PC-3 (cell line): Measurements from ENCODE around the gene MELK. TPM values are rescaled to one million over a fixed set of nuclear protein-coding genes. Genes with fewer than 3 reads are reported as not detected.
"Not testable (repeated sequence)": the region's sequence is repeated elsewhere in the genome, so short reads cannot be mapped to it uniquely, and the experiment has no call there.

Experiments
- ATAC-seq: fragments of 200-7000 bp; cut with Tn5 transposase; 2 replicates; pipeline ENCODE4 v1.9.1; 2020; ENCODE audit warnings: mild to moderate bottlenecking, moderate library complexity
- BruUV-seq: library from RNA; stranded (reverse); fragments of 400-500 nt; replicated peaks from 2 replicates; lab custom pipeline; 2021; lab: Mats Ljungman, UMichigan
- CTCF ChIA-PET: fragments of 300-600 bp; sonication (Branson Sonifier 250); formaldehyde crosslinking; loops from one replicate; lab custom pipeline; 2022; ENCODE audit warnings: antibody characterized with exemption; lab: Charles Lee
- POLR2A ChIA-PET: fragments of 300-600 bp; sonication (Branson Sonifier 250); formaldehyde crosslinking; loops from one replicate; lab custom pipeline; 2022; ENCODE audit warnings: antibody characterized with exemption; ENCODE audit not compliant: unreplicated experiment; lab: Charles Lee
- DNase-seq: peaks from one replicate; pipeline ENCODE4 v3.0.0-alpha.2; 2015
- H2AFZ ChIP-seq: fragments of 300-600 bp; sonication (generic); 2 replicates; pipeline ENCODE4 v1.6.0; 2016; ENCODE audit warnings: antibody characterized with exemption, low read length
- H3F3A ChIP-seq: fragments of 300-600 bp; sonication (generic); one replicate; pipeline ENCODE4 v1.6.0; 2017; ENCODE audit warnings: antibody characterized with exemption, low read length, control low read depth, mild to moderate bottlenecking; ENCODE audit not compliant: unreplicated experiment
- H3K27ac ChIP-seq: fragments of 300-600 bp; sonication (generic); 2 replicates; pipeline ENCODE4 v1.5.1; 2016; ENCODE audit warnings: mild to moderate bottlenecking, low read length
- H3K27me3 ChIP-seq: fragments of 300-600 bp; sonication (generic); 2 replicates; pipeline ENCODE4 v1.6.1; 2016; ENCODE audit warnings: low read length, mixed read lengths
- H3K36me3 ChIP-seq: fragments of 300-600 bp; sonication (generic); 2 replicates; pipeline ENCODE4 v1.6.1; 2016; ENCODE audit warnings: low read depth, mixed run types, low read length, mixed read lengths
- H3K4me1 ChIP-seq: fragments of 300-600 bp; sonication (generic); 2 replicates; pipeline ENCODE4 v1.5.1; 2016; ENCODE audit warnings: low read length; ENCODE audit not compliant: insufficient read depth
- H3K4me2 ChIP-seq: fragments of 300-600 bp; sonication (generic); 2 replicates; pipeline ENCODE4 v1.6.0; 2016; ENCODE audit warnings: low read length
- H3K4me3 ChIP-seq: fragments of 300-600 bp; sonication (generic); 2 replicates; pipeline ENCODE4 v1.5.1; 2016; ENCODE audit warnings: mild to moderate bottlenecking, low read length, mixed read lengths
- H3K79me2 ChIP-seq: fragments of 300-600 bp; sonication (generic); 2 replicates; pipeline ENCODE4 v1.6.1; 2017; ENCODE audit warnings: low read length, mixed read lengths
- H3K9ac ChIP-seq: fragments of 300-600 bp; sonication (generic); 2 replicates; pipeline ENCODE4 v1.6.0; 2016; ENCODE audit warnings: mild to moderate bottlenecking, low read length
- H3K9me2 ChIP-seq: fragments of 300-600 bp; sonication (generic); replicated peaks from 2 replicates; pipeline ENCODE4 v1.6.1; 2016; ENCODE audit warnings: mixed run types, low read length, mixed read lengths
- H3K9me3 ChIP-seq: fragments of 300-600 bp; sonication (generic); 2 replicates; pipeline ENCODE4 v1.6.1; 2016; ENCODE audit warnings: low read length, mixed read lengths
- H4K20me1 ChIP-seq: fragments of 300-600 bp; sonication (generic); 2 replicates; pipeline ENCODE4 v1.6.1; 2016; ENCODE audit warnings: low read length, mixed read lengths
- CTCF ChIP-seq: fragments of 300-600 bp; sonication (generic); conservative IDR thresholded peaks from 2 replicates; pipeline ENCODE4 v1.5.1; 2017; ENCODE audit warnings: antibody characterized with exemption, low read depth, mild to moderate bottlenecking, low read length
- EZH2 ChIP-seq: fragments of 300-600 bp; sonication (generic); IDR thresholded peaks from one replicate; pipeline ENCODE4 v1.6.1; 2017; ENCODE audit warnings: antibody characterized with exemption, mild to moderate bottlenecking, low read length; ENCODE audit not compliant: unreplicated experiment
- EZH2phosphoT487 ChIP-seq: fragments of 300-600 bp; sonication (generic); IDR thresholded peaks from 2 replicates; pipeline ENCODE4 v1.6.1; 2018; ENCODE audit warnings: mild to moderate bottlenecking, antibody characterized with exemption, low read length, borderline replicate concordance
- intact Hi-C: fragments of 100-400 bp; cut with micrococcal nuclease; formaldehyde crosslinking; loops from 2 replicates; pipeline ENCODE4 v1.9.0; 2023
- total RNA-seq: library from RNA; depleted of rRNA; stranded (reverse); fragments of >200 nt; gene quantifications from 2 replicates; pipeline ENCODE4 v1.2.3, GENCODE V29; 2014

MELK gene
- total RNA-seq, 1 experiment from 2014 or later = 40.8 TPM

GRCh38 chr9:36571333-36571732 lies 1.4 kb upstream of the MELK start:
- Histone ChIP-seq H3K4me1 (peaks cover 24% of the 10 kb centered on the region), H3F3A (no peaks in the 10 kb centered on the region), H3K79me2 (peaks cover 36% of the 10 kb centered on the region), H3K36me3 (no peaks in the 10 kb centered on the region), H3K27me3 (no peaks in the 10 kb centered on the region), H3K4me3 (no peak overlapping the region), H3K4me2 (no peak overlapping the region), H3K9me2 (no peaks in the 10 kb centered on the region), H3K9ac (no peak overlapping the region), H3K27ac (no peak overlapping the region), H2AFZ (no peak overlapping the region), H3K9me3 (no peaks in the 10 kb centered on the region), H4K20me1 (no peaks in the 10 kb centered on the region)
- intact Hi-C loops = no loop called here
- DNase-seq = no peak
- no peak for TF ChIP-seq EZH2phosphoT487
- no peak for TF ChIP-seq EZH2
- no peak for TF ChIP-seq CTCF
- CTCF ChIA-PET = no interaction called here
- POLR2A ChIA-PET = no interaction called here
- ATAC-seq = no peak
- BruUV-seq = no TSS peak

GRCh38 chr9:36574045-36574444 lies 1.4 kb downstream of the MELK start:
- CTCF ChIA-PET, H3K27ac ChIP-seq, ATAC-seq, H3F3A ChIP-seq, H4K20me1 ChIP-seq, intact Hi-C loops, H3K9me2 ChIP-seq, H3K36me3 ChIP-seq, BruUV-seq, H3K27me3 ChIP-seq, DNase-seq, H3K9me3 ChIP-seq: not testable (repeated sequence)
- Histone ChIP-seq H3K79me2 (peaks cover 60% of the 10 kb centered on the region), H3K9ac (peak overlapping the region; percentile 95), H3K4me2 (peak overlapping the region; percentile 90), H3K4me3 (peak overlapping the region; percentile 99), H2AFZ (peak overlapping the region; percentile 84; the same call in 1 of the 2 replicates), H3K4me1 (peaks cover 24% of the 10 kb centered on the region)
- POLR2A ChIA-PET = interaction anchor here (0.7 kb wide), 1 partner anchor 1575 kb away, joined by 9 read pairs; no protein-coding TSS in a partner anchor

- peak; percentile 22 for DNase-seq
These were observed 2.8 kb downstream of the MELK start for GRCh38 chr9:36575411-36575882.

More at GRCh38 chr9:36575411-36575882, 2.8 kb downstream of the MELK start:
- TF ChIP-seq CTCF (no peak), EZH2 (no peak), EZH2phosphoT487 (no peak)
- H3K4me3 ChIP-seq = peak overlapping the region; percentile 37
- no peaks in the 10 kb centered on the region for H4K20me1 ChIP-seq
- H3K4me2 ChIP-seq = peak overlapping the region; percentile 90
- BruUV-seq = no TSS peak
- intact Hi-C loops = no loop called here
- ChIA-PET CTCF (no interaction called here), POLR2A (no interaction called here)
- H3K9me3 ChIP-seq = no peaks in the 10 kb centered on the region
- peak overlapping the region; percentile 3; the same call in 1 of the 2 replicates for H2AFZ ChIP-seq
- ATAC-seq = 0 out of 2 replicates have a peak, but pooled peaks have one; percentile 15
- peaks cover 24% of the 10 kb centered on the region for H3K4me1 ChIP-seq
- no peaks in the 10 kb centered on the region for H3K9me2 ChIP-seq
- H3K9ac ChIP-seq = no peak overlapping the region
- no peaks in the 10 kb centered on the region for H3F3A ChIP-seq
- peaks cover 72% of the 10 kb centered on the region for H3K79me2 ChIP-seq
- no peaks in the 10 kb centered on the region for H3K27me3 ChIP-seq
- 0 out of 2 replicates have a peak, but pooled peaks cover 2% of the 10 kb centered on the region for H3K36me3 ChIP-seq
- H3K27ac ChIP-seq = no peak overlapping the region
